GM12878 (cell line): ENCODE results near the gene AFG1L.

ENCODE experiments used
- CTCF ChIP-seq, 3 experiments: IDR thresholded peaks in 2 of 3; conservative IDR thresholded peaks in 1 of 3; 2 replicates each; pipeline ENCODE4 v1.5.1; 2011; ENCODE audit warnings: low read depth in 3 of 3, low read length in 3 of 3, mild to moderate bottlenecking in 3 of 3, control low read depth in 2 of 3, moderate library complexity in 2 of 3, inconsistent platforms in 1 of 3, mixed read lengths in 1 of 3; ENCODE audit not compliant: control insufficient read depth in 2 of 3, insufficient read depth in 1 of 3; ENCODE audit errors: extremely low read depth in 1 of 3
- RAD21 ChIP-seq: IDR thresholded peaks from 2 replicates; pipeline ENCODE4 v1.6.1; 2011; ENCODE audit warnings: mild to moderate bottlenecking, low read depth, low read length, moderate library complexity; ENCODE audit not compliant: insufficient read depth

- TF ChIP-seq CTCF (IDR thresholded peaks at IDR 0.05 in 2 of 3, conservative IDR thresholded peaks at IDR 0.05 in 1 of 3; ENCODE audit: control insufficient read depth in 2 of 3, extremely low read depth in 1 of 3, insufficient read depth in 1 of 3, low read depth in 3 of 3, low read length in 3 of 3) (no peak), RAD21 (no peak)
Measured at GRCh38 chr6:108464418-108465097, 169.7 kb downstream of the AFG1L start.
